Left renal pelvis (tissue), 4 donors: ENCODE measurements around the gene TRAPPC12. TPM values are rescaled to one million over a fixed set of nuclear protein-coding genes. Genes with fewer than 3 reads are reported as not detected.
"Not testable (repeated sequence)": the region's sequence is repeated elsewhere in the genome, so short reads cannot be mapped to it uniquely, and the experiment has no call there.

Experiments
- DNase-seq, 4 donors: peaks; one replicate each; pipeline ENCODE4 v3.0.0-alpha.2; 2013; ENCODE audit warnings: low read depth in 4 of 4, low spot score in 3 of 4
- polyA plus RNA-seq, 4 donors: library from polyadenylated mRNA; unstranded; fragments of 120-200 nt; gene quantifications; one replicate each; pipeline ENCODE4 v1.2.1, GENCODE V29; 2013; ENCODE audit not compliant: insufficient read length in 4 of 4

The TRAPPC12 gene
- polyA plus RNA-seq, 4 donors: 56.7 to 98.6 (median 75.9) TPM

DNA sequence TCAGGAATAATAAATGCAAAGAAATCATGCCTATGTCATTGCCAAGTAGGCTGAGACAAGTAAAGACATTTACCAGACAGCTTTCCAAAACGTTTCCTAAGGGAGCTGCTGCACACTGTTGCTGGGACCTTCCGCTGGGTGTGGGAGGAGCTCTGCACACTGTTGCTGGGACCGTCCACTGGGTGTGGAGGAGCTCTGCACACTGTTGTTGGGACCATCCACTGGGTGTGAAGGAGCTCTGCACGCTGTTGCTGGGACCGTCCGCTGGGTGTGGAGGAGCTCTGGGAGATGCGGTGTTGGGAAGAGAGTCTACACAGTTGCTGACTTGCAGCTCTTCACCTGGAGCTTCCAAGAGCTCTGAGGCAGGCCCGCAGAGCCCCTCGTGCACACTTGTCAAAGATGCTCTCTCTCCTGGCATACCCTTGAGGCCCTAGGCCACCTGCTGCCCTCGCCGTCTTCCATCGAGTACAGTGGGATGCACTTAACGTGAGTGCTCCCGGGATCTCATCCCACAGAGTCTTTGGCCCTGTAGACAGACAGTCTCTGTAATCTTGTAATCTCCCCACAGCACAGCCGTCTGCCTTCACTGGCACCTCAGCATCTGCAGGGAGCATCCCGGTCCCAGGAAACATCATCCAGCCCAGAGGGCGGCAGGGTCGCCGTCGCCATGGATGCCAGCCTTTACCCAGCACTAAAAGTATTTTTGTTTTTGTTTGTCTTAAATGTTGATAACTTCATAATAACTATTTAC, 51.4 kb downstream of the TRAPPC12 start:
- DNase-seq: no peak

GRCh38 chr2:3432067-3432466, 52.6 kb downstream of the TRAPPC12 start:
- DNase-seq: no peak

- DNase-seq: no peak
These were observed 53.3 kb downstream of the TRAPPC12 start for GRCh38 chr2:3432693-3433338.

DNA sequence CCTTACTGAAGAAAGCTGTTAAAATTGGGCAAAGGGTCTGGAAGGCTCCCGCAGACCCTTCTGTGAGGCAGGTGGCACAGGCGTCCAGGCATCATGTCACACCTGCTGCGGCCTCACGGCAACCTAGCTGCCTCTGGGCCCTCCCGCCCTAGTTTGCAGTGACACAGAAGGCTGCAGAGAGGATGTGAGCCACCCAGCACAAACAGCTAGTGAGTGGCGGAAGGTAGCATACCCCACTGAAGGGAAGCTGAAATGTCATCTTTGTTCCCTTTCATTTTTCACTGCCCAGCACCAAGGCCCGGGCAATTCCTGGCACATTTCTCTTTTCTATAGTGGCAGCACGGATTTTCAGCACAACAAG, 53.8 kb downstream of the TRAPPC12 start:
- no peak for DNase-seq

GRCh38 chr2:3433776-3434400, 54.4 kb downstream of the TRAPPC12 start:
- DNase-seq: no peak

GRCh38 chr2:3434654-3435053, 55.2 kb downstream of the TRAPPC12 start:
- DNase-seq: no peak

GRCh38 chr2:3435445-3435844, 56.0 kb downstream of the TRAPPC12 start:
- DNase-seq: no peak

DNA sequence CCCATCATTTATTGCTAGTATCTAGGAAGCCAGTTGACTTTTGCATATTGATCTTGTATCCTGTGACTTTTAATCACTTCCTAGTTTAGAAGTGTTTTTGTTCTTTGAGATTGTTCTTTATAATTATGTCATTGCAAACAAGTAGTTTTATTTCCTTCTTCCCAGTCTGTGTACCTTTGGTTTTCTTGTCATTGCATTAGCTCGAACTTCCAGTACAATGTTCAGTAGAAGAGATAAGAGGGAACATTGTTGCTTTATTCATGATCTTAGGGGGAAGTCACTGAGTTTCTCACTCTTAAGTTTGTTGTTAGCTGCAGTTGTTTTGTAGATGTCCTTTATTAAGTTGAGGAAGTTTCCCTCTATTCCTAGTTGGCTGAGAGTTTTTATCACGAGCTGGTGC, 61.0 kb downstream of the TRAPPC12 start:
- DNase-seq: no peak

- DNase-seq: no peak
These were observed 62.0 kb downstream of the TRAPPC12 start for GRCh38 chr2:3441465-3441864.

DNA sequence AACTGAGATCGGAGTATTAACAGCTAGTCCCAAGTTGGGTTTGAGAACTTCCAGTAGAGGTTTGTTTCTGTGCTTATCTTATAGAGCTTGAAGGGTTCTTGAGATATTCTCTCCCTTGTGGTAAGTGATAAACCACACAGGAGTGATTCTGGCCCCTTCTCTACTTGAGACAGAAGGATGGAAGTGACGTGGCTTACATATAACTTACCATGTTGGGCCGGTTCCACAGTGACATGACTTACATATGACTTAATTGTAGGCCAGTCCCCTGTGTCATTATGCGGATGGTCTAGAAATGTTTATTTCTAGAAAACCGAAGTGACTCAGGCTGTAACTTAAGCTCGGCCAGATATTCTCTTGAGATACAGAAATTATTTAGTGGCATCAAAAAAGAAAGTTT, 62.7 kb downstream of the TRAPPC12 start:
- DNase-seq: no peak

- DNase-seq: no peak
These were observed 63.6 kb downstream of the TRAPPC12 start for GRCh38 chr2:3443083-3443482.

GRCh38 chr2:3443506-3444084, 64.1 kb downstream of the TRAPPC12 start:
- DNase-seq: no peak

- DNase-seq: no peak
These were observed 66.4 kb downstream of the TRAPPC12 start for GRCh38 chr2:3445891-3446290.

DNA sequence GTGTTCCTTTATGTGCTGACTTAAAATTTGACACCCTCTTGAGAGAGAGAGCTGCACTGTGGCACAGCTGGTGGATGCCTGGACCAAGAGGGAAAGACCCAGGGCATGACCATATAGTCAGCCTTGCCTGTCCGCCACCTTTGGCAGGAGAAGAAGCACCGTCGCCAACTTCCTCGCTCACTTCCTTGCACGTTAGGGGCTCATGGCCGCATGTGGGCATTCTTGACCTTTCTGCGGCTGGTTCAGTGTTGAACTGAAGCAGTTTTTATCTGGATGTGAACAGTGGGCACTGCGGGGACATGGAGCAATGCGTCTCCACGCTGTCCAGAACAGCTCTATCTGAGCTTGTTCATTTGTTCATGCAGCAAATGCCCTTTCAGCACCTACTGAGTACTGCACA, 66.9 kb downstream of the TRAPPC12 start:
- DNase-seq: no peak

- DNase-seq: not testable (repeated sequence)
These were observed 67.7 kb downstream of the TRAPPC12 start for GRCh38 chr2:3447186-3447585.

DNA sequence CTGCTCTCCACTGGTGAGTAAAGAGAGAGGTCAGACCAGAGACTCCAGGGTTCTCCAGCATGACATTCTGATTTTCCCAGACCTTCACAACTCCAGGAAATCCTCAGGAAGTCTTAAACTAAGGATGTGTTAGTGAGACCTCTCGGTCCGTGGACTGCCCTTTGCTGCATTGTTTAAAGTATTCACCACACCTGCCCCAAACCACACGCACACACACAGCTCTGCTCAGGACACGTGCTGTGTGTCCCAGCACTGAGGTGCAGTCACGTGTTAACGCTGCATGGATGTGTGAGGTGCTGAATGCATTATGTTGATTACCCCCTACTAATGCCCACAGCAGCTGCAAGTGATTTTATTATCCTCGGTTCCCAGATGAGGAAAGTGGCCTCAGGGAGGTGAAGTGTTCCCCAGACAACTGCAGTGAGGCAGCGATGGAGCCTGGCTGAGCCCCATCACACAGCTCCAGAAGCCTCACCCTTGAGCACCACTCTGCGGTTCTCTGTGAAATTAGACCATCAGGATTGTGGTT, 68.4 kb downstream of the TRAPPC12 start:
- no peak for DNase-seq

DNA sequence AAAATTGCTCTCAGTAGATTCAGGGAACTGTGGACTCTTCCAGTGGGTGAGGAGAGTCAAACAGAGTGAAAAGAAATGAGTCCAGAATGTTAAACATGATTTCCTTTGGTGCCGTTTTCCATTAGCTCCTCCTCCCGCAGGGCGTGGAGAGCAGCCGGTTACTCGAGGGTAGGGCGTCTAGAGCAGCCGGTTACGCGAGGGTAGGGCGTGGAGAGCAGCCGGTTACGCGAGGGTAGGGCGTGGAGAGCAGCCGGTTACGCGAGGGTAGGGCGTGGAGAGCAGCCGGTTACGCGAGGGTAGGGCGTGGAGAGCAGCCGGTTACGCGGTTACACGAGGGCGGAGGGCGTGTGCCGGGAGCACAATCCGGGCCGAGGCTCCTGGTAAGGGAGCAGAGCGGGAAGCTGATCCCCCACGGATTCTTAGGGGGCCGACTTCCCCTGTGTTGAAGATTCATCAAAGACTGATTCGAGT, 69.0 kb downstream of the TRAPPC12 start:
- DNase-seq: not testable (repeated sequence)

DNA sequence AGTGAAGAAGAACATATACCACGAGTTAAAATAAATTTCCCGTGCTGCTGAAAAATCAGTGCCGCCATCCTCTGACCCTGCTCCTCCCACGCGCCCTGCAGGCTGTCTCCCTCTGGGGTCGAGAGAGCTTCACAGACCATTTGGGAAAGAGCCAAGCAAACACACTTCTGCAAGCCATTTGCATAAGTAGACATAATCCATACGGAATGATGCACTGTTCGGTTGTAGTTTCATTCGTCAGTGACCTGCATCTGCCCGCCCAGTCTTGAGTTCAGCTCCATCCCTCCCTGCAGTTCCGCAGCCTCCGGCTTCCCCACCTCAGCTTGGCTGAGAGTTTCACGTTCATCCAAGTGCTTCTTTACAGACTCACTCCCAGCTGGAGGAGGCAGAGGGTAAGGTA, 69.6 kb downstream of the TRAPPC12 start:
- DNase-seq: peak in 1 of 4 donors; percentile 39

- DNase-seq: no peak
These were observed 70.4 kb downstream of the TRAPPC12 start for GRCh38 chr2:3449936-3450335.

GRCh38 chr2:3450385-3451010, 71.0 kb downstream of the TRAPPC12 start:
- no peak for DNase-seq

- DNase-seq: no peak
These were observed 71.7 kb downstream of the TRAPPC12 start for GRCh38 chr2:3451169-3451568.
